Activated T-helper 2 cell treated with anti-CD3 and anti-CD28 coated beads, Interferon-gamma antibody, Interleukin-2, Interleukin-4, amounts not matched to agents 10 μg/mL and 5 μg/mL and 100 μg/mL, durations not matched to agents 14 hours and 24 hours and 36 hours (primary cell): ENCODE results near the gene PCDHGC5. TPM values are rescaled to one million over a fixed set of nuclear protein-coding genes. Genes with fewer than 3 reads are reported as not detected.
A peak's percentile ranks its signal among the peaks of the same experiment; 100 is the strongest.

Experiments used
- DNase-seq: peaks from one replicate; pipeline ENCODE4 v3.0.0; 2021; ENCODE audit warnings: low spot score
- H3K27ac Mint-ChIP-seq: one replicate; pipeline ENCODE4 v1.8.0; 2021; ENCODE audit warnings: mixed read lengths
- H3K27me3 Mint-ChIP-seq: one replicate; pipeline ENCODE4 v1.8.0; 2021; ENCODE audit warnings: low read depth, mixed read lengths
- H3K36me3 Mint-ChIP-seq: one replicate; pipeline ENCODE4 v1.8.0; 2021; ENCODE audit warnings: low read depth, mixed read lengths
- H3K4me1 Mint-ChIP-seq: one replicate; pipeline ENCODE4 v1.8.0; 2021; ENCODE audit warnings: low read depth, mixed read lengths
- H3K4me3 Mint-ChIP-seq: one replicate; pipeline ENCODE4 v1.8.0; 2021; ENCODE audit warnings: low read depth, mild to moderate bottlenecking, moderate library complexity, mixed read lengths
- H3K9me3 Mint-ChIP-seq: one replicate; pipeline ENCODE4 v1.8.0; 2021; ENCODE audit warnings: mixed read lengths
- intact Hi-C: fragments of 100-400 bp; cut with micrococcal nuclease; formaldehyde crosslinking; loops from one replicate; pipeline ENCODE4 v1.15.1; 2023
- total RNA-seq: library from RNA; stranded (reverse); gene quantifications from 2 replicates; pipeline ENCODE4 v1.2.3, GENCODE V29; 2022

PCDHGC5 gene
- total RNA-seq, result not detected in 2 replicates

GRCh38 chr5:141488591-141489561, at the start of gene PCDHGC5:
Gene PCDHGC5 (plus strand): TSS chr5:141489081. CDS start chr5:141489241, 160 bp downstream.
- intact Hi-C loops, result no loop called here
- peaks cover 70% of the 10 kb centered on the region for H3K27me3 Mint-ChIP-seq
- no peaks in the 10 kb centered on the region for H3K9me3 Mint-ChIP-seq
- no peak within 1 kb of the TSS for H3K4me3 Mint-ChIP-seq
- H3K27ac Mint-ChIP-seq, result no peak within 1 kb of the TSS
- peaks cover 5% of the 10 kb centered on the region for H3K4me1 Mint-ChIP-seq
- H3K36me3 Mint-ChIP-seq, result no peaks in the 10 kb centered on the region
- no peak for DNase-seq

GRCh38 chr5:141439411-141440141, 49.3 kb upstream of the PCDHGC5 start:
- peaks cover 6% of the 10 kb centered on the region for H3K9me3 Mint-ChIP-seq
- no peaks in the 10 kb centered on the region for H3K36me3 Mint-ChIP-seq
- DNase-seq, result no peak
- intact Hi-C loops, result no loop called here
- peaks cover 1% of the 10 kb centered on the region for H3K27me3 Mint-ChIP-seq
- no peaks in the 10 kb centered on the region for H3K4me1 Mint-ChIP-seq
- H3K27ac Mint-ChIP-seq, result no peak overlapping the region
- H3K4me3 Mint-ChIP-seq, result no peak overlapping the region

- no peaks in the 10 kb centered on the region for H3K36me3 Mint-ChIP-seq
- peaks cover 6% of the 10 kb centered on the region for H3K9me3 Mint-ChIP-seq
- no peak for DNase-seq
- H3K27me3 Mint-ChIP-seq, result peaks cover 1% of the 10 kb centered on the region
- intact Hi-C loops, result no loop called here
- no peak overlapping the region for H3K27ac Mint-ChIP-seq
- H3K4me1 Mint-ChIP-seq, result no peaks in the 10 kb centered on the region
- H3K4me3 Mint-ChIP-seq, result no peak overlapping the region
Measured at GRCh38 chr5:141440341-141440740, 48.5 kb upstream of the PCDHGC5 start.

GRCh38 chr5:141441571-141442170, 47.2 kb upstream of the PCDHGC5 start:
- no peak for DNase-seq
- Mint-ChIP-seq H3K4me1 (no peaks in the 10 kb centered on the region), H3K36me3 (no peaks in the 10 kb centered on the region), H3K9me3 (peaks cover 6% of the 10 kb centered on the region), H3K27ac (no peak overlapping the region), H3K27me3 (peaks cover under 1% of the 10 kb centered on the region), H3K4me3 (no peak overlapping the region)
- intact Hi-C loops, result no loop called here

GRCh38 chr5:141465351-141465750, 23.5 kb upstream of the PCDHGC5 start:
- intact Hi-C loops, result no loop called here
- H3K4me1 Mint-ChIP-seq, result no peaks in the 10 kb centered on the region
- H3K9me3 Mint-ChIP-seq, result no peaks in the 10 kb centered on the region
- no peak for DNase-seq
- H3K27ac Mint-ChIP-seq, result no peak overlapping the region
- no peak overlapping the region for H3K4me3 Mint-ChIP-seq
- H3K36me3 Mint-ChIP-seq, result no peaks in the 10 kb centered on the region
- H3K27me3 Mint-ChIP-seq, result peaks cover 2% of the 10 kb centered on the region

GRCh38 chr5:141475625-141476131, 13.2 kb upstream of the PCDHGC5 start, which contains the start of gene PCDHGC3:
Gene PCDHGC3 (plus strand): TSS chr5:141475966. CDS start chr5:141476117, 151 bp downstream.
- no peak within 1 kb of the TSS for H3K27ac Mint-ChIP-seq
- H3K4me3 Mint-ChIP-seq, result peak within 1 kb of the TSS; percentile 85
- intact Hi-C loops, result loop anchor here (5.0 kb wide), 2 partner anchors 37 to 53 kb away; partner anchors contain the start of gene PCDHGA11
- no peaks in the 10 kb centered on the region for H3K9me3 Mint-ChIP-seq
- H3K27me3 Mint-ChIP-seq, result peaks cover 71% of the 10 kb centered on the region
- DNase-seq, result no peak
- H3K4me1 Mint-ChIP-seq, result peaks cover 12% of the 10 kb centered on the region
- peaks cover 2% of the 10 kb centered on the region for H3K36me3 Mint-ChIP-seq

- DNase-seq, result no peak
- no peak overlapping the region for H3K27ac Mint-ChIP-seq
- intact Hi-C loops, result loop anchor here (5.0 kb wide), 2 partner anchors 36 to 54 kb away; partner anchors contain the start of gene PCDHGA11
- H3K4me1 Mint-ChIP-seq, result peaks cover 12% of the 10 kb centered on the region
- peaks cover 76% of the 10 kb centered on the region for H3K27me3 Mint-ChIP-seq
- peaks cover 2% of the 10 kb centered on the region for H3K36me3 Mint-ChIP-seq
- H3K4me3 Mint-ChIP-seq, result peak overlapping the region; percentile 85
- no peaks in the 10 kb centered on the region for H3K9me3 Mint-ChIP-seq
Measured at GRCh38 chr5:141476132-141476911, 12.6 kb upstream of the PCDHGC5 start.

- DNase-seq, result no peak
- H3K9me3 Mint-ChIP-seq, result no peaks in the 10 kb centered on the region
- no peak overlapping the region for H3K27ac Mint-ChIP-seq
- H3K27me3 Mint-ChIP-seq, result peaks cover 76% of the 10 kb centered on the region
- peak overlapping the region; percentile 85 for H3K4me3 Mint-ChIP-seq
- H3K36me3 Mint-ChIP-seq, result peaks cover 2% of the 10 kb centered on the region
- peaks cover 12% of the 10 kb centered on the region for H3K4me1 Mint-ChIP-seq
- intact Hi-C loops, result loop anchor here (5.0 kb wide), 2 partner anchors 35 to 55 kb away; partner anchors contain the start of gene PCDHGA11
Measured at GRCh38 chr5:141477044-141477575, 11.8 kb upstream of the PCDHGC5 start.

- intact Hi-C loops, result loop anchor here (5.0 kb wide), 2 partner anchors 34 to 56 kb away; partner anchors contain the start of gene PCDHGA11
- Mint-ChIP-seq H3K36me3 (peaks cover 2% of the 10 kb centered on the region), H3K9me3 (no peaks in the 10 kb centered on the region), H3K27me3 (peaks cover 81% of the 10 kb centered on the region), H3K27ac (no peak overlapping the region), H3K4me3 (no peak overlapping the region), H3K4me1 (peaks cover 12% of the 10 kb centered on the region)
- no peak for DNase-seq
Measured at GRCh38 chr5:141477815-141478214, 11.1 kb upstream of the PCDHGC5 start.

GRCh38 chr5:141478321-141478945, 10.4 kb upstream of the PCDHGC5 start:
- no peak for DNase-seq
- H3K9me3 Mint-ChIP-seq, result no peaks in the 10 kb centered on the region
- peaks cover 2% of the 10 kb centered on the region for H3K36me3 Mint-ChIP-seq
- no peak overlapping the region for H3K4me3 Mint-ChIP-seq
- H3K4me1 Mint-ChIP-seq, result peaks cover 12% of the 10 kb centered on the region
- H3K27ac Mint-ChIP-seq, result no peak overlapping the region
- intact Hi-C loops, result loop anchor here (5.0 kb wide), 2 partner anchors 34 to 56 kb away; partner anchors contain the start of gene PCDHGA11
- H3K27me3 Mint-ChIP-seq, result peaks cover 83% of the 10 kb centered on the region

- H3K27ac Mint-ChIP-seq, result no peak overlapping the region
- H3K9me3 Mint-ChIP-seq, result no peaks in the 10 kb centered on the region
- H3K4me1 Mint-ChIP-seq, result peaks cover 12% of the 10 kb centered on the region
Measured at GRCh38 chr5:141479776-141480175, 9.1 kb upstream of the PCDHGC5 start.

More at GRCh38 chr5:141479776-141480175, 9.1 kb upstream of the PCDHGC5 start:
- intact Hi-C loops, result loop anchor here (5.0 kb wide), 2 partner anchors 33 to 57 kb away; partner anchors contain the start of gene PCDHGA11
- H3K4me3 Mint-ChIP-seq, result no peak overlapping the region
- no peak for DNase-seq
- peaks cover 2% of the 10 kb centered on the region for H3K36me3 Mint-ChIP-seq
- H3K27me3 Mint-ChIP-seq, result peaks cover 84% of the 10 kb centered on the region
